ENCODE results near the gene CCDC88C.

The CCDC88C gene

DNA sequence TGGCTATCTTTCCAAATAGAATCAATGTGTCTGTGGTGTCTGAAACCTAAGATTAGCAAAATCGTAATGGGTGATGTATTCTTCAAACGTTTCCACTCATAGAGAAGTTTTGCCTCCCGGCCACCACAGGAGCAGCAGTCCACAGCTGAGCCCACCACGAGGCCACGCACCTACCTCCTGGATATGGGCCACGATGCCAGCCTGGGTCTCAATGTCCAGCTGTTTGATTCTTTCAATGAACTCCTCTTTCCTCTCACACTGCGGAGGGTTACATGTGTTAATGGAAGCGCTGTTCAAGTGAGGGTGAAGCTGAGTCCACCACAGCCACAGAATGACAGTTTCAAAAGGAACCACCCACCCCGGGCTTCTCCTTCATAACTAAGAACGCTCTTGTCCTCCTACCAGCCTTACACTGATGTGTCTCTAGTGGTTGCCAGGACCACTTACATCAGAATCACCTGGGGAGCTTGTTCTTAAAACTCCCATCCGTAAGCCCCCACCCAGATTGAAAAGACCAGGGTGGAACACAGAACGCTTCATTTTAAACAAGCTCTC, 75.3 kb downstream of the CCDC88C start:
- no peak for DNase-seq

DNA sequence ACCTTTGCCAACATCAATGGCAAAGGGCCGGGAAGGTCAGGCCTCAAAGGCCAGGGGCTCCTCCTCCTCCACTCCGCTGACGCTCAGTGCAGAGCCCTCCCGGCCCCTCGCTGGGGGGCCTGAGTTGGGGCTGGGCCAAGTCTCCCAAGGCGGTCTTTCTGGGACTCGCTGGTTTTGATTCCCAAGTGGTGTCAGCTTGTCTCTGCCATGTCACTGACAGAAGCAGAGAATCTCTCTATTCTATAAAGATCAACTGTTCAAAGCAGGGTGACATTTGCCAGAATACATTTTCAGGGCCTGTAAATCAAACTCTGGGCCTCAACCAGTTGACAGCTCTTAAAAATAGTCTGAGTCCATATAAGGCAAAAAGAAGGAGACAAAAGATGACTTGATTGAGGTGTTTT, 75.9 kb downstream of the CCDC88C start:
- DNase-seq: no peak

DNA sequence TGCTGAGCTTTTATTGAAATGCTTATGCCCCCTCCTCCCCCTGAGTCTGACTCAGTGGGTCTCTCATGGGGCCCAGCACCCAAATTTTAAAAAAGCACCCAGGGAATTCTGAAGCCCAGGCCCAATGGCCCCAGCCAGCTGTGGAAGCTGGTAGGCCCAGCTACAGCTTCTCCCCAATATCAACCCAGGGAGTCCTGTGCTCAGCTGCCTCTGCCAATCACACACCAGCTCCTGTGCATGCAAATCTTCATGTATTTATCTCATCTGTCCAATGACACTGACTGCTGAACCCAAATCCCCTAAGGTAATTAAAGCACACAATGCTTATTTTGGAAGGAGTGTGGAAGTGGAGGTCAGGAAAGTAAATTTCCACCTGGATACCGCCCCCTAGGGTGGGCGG, 76.3 kb downstream of the CCDC88C start:
- DNase-seq: no peak

DNA sequence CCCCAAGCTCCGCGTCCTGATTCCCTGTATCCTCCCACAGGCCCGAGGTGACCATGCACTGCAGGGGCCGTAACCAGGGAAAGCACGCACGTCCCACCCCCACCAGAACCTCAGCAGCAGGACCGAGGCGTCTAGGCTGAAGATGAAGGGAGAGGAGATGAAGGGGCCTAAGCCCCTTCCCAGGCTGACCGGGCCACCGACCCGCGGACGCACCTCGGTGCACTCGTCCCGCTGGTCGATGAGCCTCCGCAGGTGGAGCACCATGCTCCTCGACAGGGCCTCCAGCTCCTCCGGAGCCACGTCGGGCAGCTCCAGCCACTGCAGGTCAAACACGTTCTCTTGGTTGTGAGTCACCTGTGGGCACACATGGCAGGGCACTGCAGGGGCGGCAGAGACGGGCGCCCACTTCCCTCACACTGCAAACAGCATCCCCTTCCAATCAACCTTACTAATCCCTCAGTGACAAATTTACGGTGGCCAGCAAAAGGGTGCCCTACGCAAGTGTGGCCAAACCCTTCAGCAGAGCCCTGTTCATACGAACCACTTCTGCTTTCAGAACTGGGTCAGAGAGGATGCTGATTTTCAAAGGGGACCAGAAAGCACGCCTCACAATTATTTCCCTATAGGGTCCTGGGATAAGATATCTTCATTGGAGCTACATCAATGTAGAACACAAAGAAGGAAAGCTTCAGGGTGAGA, 77.8 kb downstream of the CCDC88C start:
- no peak for DNase-seq

DNA sequence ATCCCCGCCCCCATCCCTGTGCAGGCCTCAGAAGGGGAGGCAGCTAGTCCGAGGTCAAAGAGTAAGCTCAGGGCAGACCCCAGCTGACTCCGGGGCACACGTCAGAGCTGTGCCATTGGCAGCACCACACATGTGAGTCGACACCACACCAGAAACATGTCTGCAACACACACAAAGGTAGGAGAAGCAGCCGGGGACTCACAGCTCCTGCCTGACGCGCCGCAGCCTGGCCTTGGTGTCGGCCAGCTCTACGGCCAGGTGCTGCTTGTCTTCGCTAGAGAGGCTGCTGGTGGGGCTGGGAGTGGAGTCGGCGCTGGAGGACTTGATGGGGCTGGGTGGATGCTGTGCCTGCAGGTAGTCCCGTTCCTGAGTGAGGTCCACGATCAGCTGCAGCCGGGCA, 78.5 kb downstream of the CCDC88C start:
- no peak for DNase-seq

DNA sequence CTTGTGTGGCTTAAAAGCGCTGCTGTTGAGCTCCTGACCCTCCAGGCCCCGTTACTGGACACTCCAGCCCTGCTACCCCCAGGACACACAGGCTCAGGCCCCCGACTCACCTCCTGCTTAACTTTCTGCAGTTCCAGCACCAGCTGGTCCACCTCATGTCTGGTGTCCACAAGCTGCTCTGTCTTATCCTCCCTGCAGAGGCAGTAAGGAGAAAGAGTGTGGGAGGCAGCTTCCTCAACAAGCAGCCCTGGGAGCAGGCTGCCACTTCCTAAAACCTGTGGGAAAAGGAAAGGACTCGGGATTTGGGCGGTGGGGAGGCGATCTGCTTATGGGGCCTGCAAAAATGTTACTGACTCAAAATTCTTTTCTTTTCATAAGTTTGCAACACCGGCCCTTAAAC, 79.2 kb downstream of the CCDC88C start:
- DNase-seq: no peak

- DNase-seq: no peak
These were observed 79.8 kb downstream of the CCDC88C start for GRCh38 chr14:91337699-91338335.

GRCh38 chr14:91336093-91336450, 81.5 kb downstream of the CCDC88C start:
- no peak for DNase-seq

GRCh38 chr14:91335191-91336092, 82.2 kb downstream of the CCDC88C start:
- no peak for DNase-seq

GRCh38 chr14:91333650-91334039, 84.0 kb downstream of the CCDC88C start:
- DNase-seq: no peak

GRCh38 chr14:91332986-91333649, 84.5 kb downstream of the CCDC88C start:
- DNase-seq: no peak

- DNase-seq: no peak
These were observed 85.2 kb downstream of the CCDC88C start for GRCh38 chr14:91332171-91332985.

DNA sequence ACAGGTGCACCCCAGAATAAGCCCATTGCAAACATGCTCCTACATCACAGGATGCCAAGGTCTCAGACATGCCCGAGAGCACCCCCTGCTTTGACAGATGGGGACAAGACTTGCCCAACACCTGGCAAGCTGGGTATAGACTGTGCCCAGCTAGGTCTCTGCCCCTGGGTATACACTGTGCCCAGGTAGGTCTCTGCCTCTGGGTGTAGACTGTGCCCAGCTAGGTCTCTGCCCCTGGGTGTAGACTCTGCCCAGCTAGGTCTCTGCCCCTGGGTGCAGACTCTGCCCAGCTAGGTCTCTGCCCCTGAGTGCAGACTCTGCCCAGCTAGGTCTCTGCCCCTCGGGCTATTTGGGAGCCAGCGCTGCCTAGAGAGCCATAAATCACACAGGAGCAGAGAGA, 85.9 kb downstream of the CCDC88C start:
- DNase-seq: no peak

GRCh38 chr14:91330856-91331255, 86.8 kb downstream of the CCDC88C start:
- no peak for DNase-seq

DNA sequence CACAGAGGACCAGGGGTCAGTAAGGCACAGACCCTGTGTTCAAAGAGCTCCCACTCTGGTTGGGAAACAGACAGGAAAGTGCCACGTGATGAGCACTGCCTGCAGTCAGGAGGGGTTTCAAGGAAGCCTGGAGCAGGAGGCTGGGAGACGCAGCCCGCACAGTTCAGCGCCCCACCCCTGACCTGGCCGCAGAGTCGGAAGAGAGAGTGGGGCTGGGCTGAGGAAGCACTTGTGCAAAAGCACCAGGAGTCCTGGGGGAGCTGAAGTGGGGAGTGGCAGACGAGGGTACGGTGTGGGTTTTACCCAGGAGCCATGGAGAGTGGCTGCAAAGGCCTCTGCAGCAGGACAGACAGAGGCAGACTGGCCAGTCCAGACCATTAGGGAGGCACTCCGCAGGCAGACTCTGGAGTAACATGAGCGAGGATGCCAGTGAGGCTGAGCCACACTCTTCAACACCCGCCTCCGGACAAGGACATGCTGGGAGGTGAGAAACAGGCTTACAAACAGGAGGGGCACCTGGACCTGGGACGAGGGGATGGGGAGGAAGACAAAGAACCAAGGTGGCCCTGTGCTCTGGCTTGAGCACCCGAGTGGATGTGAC, 87.4 kb downstream of the CCDC88C start:
- no peak for DNase-seq

DNA sequence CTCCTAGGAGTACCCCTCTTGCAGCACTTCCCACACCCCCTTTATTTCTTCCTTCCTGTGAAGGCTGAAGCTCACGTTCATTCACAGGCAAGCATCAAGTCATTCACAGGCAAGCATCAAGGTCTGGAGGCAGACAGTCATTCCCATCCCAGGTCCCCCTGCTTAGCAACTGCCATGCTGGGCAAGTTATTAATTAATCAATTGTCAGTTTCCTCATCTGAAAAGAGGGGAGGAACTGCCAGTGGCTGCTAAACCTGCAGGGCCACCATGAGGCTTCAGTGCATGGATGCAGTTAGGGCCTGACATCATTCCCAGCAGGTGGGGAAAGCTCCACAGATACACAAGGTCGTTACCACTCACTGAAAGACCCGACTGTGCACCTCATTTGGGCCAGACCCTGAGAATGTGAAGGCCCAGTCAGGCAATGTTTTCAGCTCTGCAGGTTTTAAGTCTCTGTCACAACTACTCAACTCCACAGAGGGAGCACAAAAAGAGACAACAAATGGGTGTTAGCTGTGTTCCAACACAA, 88.1 kb downstream of the CCDC88C start:
- DNase-seq: no peak

GRCh38 chr14:91328313-91329050, 89.1 kb downstream of the CCDC88C start:
- DNase-seq: no peak

GRCh38 chr14:91327661-91328312, 89.8 kb downstream of the CCDC88C start:
- DNase-seq: no peak

GRCh38 chr14:91327250-91327595, 90.4 kb downstream of the CCDC88C start:
- no peak for DNase-seq

Data from T1000 (cell line).